OCI-LY7 (cell line): ENCODE measurements around the gene LRP1B. TPM values are rescaled to one million over a fixed set of nuclear protein-coding genes. Genes with fewer than 3 reads are reported as not detected.

Experiments used
- BruUV-seq: library from RNA; stranded (reverse); fragments of 400-500 nt; replicated peaks from 2 replicates; lab custom pipeline; 2021; lab: Mats Ljungman, UMichigan
- CTCF ChIA-PET: fragments of 300-600 bp; sonication (Branson Sonifier 250); formaldehyde crosslinking; loops from one replicate; lab custom pipeline; 2022; ENCODE audit warnings: antibody characterized with exemption; ENCODE audit not compliant: unreplicated experiment; lab: Charles Lee
- POLR2A ChIA-PET: fragments of 300-600 bp; sonication (Branson Sonifier 250); formaldehyde crosslinking; loops from one replicate; lab custom pipeline; 2022; ENCODE audit warnings: antibody characterized with exemption; lab: Charles Lee
- DNase-seq: peaks from one replicate; pipeline ENCODE4 v3.0.0-alpha.2; 2015; ENCODE audit warnings: low spot score
- H2AFZ ChIP-seq: fragments of 200-600 bp; sonication (generic), shearing (Covaris generic); 2 replicates; pipeline ENCODE4 v1.6.1; 2014; ENCODE audit warnings: mild to moderate bottlenecking, antibody characterized with exemption, low read length, moderate library complexity
- H3K27ac ChIP-seq: fragments of 200-600 bp; sonication (generic); 2 replicates; pipeline ENCODE4 v1.5.1; 2014; ENCODE audit warnings: mixed run types, low read depth, mild to moderate bottlenecking, moderate library complexity, low read length, inconsistent platforms; ENCODE audit not compliant: poor library complexity, severe bottlenecking
- H3K36me3 ChIP-seq: fragments of 200-600 bp; sonication (generic); 2 replicates; pipeline ENCODE4 v1.6.1; 2014; ENCODE audit warnings: mild to moderate bottlenecking, antibody characterized with exemption, low read length, moderate library complexity, mixed read lengths; ENCODE audit not compliant: insufficient read depth
- H3K4me1 ChIP-seq: fragments of 200-600 bp; sonication (generic); 2 replicates; pipeline ENCODE4 v1.5.1; 2014; ENCODE audit warnings: mild to moderate bottlenecking, low read length; ENCODE audit not compliant: insufficient read depth, poor library complexity, severe bottlenecking
- H3K4me2 ChIP-seq: fragments of 200-600 bp; sonication (generic); 2 replicates; pipeline ENCODE4 v1.6.1; 2014; ENCODE audit warnings: mild to moderate bottlenecking, low read length
- H3K4me3 ChIP-seq: fragments of 200-600 bp; sonication (generic); 2 replicates; pipeline ENCODE4 v1.5.1; 2014; ENCODE audit warnings: mild to moderate bottlenecking, low read depth, low read length; ENCODE audit not compliant: poor library complexity, severe bottlenecking
- H3K79me2 ChIP-seq: fragments of 200-600 bp; sonication (generic); 2 replicates; pipeline ENCODE4 v1.6.1; 2016; ENCODE audit warnings: low read depth, mild to moderate bottlenecking, low read length, moderate library complexity, mixed read lengths; ENCODE audit not compliant: insufficient read depth
- H3K9me2 ChIP-seq: fragments of 200-600 bp; sonication (generic); 2 replicates; pipeline ENCODE4 v1.6.1; 2016; ENCODE audit warnings: mild to moderate bottlenecking, low read length, mixed read lengths; ENCODE audit not compliant: insufficient read depth
- H3K9me3 ChIP-seq: fragments of 200-600 bp; sonication (generic); 2 replicates; pipeline ENCODE4 v1.6.1; 2014; ENCODE audit warnings: mild to moderate bottlenecking, mixed run types, low read length, mixed read lengths
- H4K20me1 ChIP-seq: fragments of 200-600 bp; sonication (generic); 2 replicates; pipeline ENCODE4 v1.6.1; 2014; ENCODE audit warnings: mild to moderate bottlenecking, antibody characterized with exemption, low read length, moderate library complexity, mixed read lengths; ENCODE audit not compliant: insufficient read depth
- CTCF ChIP-seq: fragments of 200-600 bp; sonication (generic); conservative IDR thresholded peaks from 2 replicates; pipeline ENCODE4 v1.5.1; 2014; ENCODE audit warnings: mild to moderate bottlenecking, antibody characterized with exemption, low read length, moderate library complexity, mixed read lengths
- EZH2phosphoT487 ChIP-seq: fragments of 200-600 bp; sonication (generic); IDR thresholded peaks from 2 replicates; pipeline ENCODE4 v1.6.1; 2018; ENCODE audit warnings: low read depth, borderline replicate concordance, mild to moderate bottlenecking, mixed run types, antibody characterized with exemption, low read length, moderate library complexity, mixed read lengths
- intact Hi-C: fragments of 100-400 bp; cut with micrococcal nuclease; formaldehyde crosslinking; loops from one replicate; pipeline ENCODE4 v1.10.0; 2022; ENCODE audit not compliant: unreplicated experiment
- total RNA-seq, 2 experiments: library from RNA; depleted of rRNA in 1 of 2; stranded (reverse); fragments of >200 nt in 1 of 2; shearing (Covaris generic) in 1 of 2; gene quantifications; 2 replicates each; pipeline ENCODE4 v1.2.3, GENCODE V29; 2014 to 2022

Gene LRP1B
- total RNA-seq, 2 experiments from 2014 or later: not detected

- Histone ChIP-seq H3K79me2 (no peaks in the 10 kb centered on the region), H4K20me1 (no peaks in the 10 kb centered on the region), H3K36me3 (no peaks in the 10 kb centered on the region), H2AFZ (no peak overlapping the region), H3K9me2 (no peaks in the 10 kb centered on the region), H3K27ac (no peak overlapping the region), H3K4me1 (no peaks in the 10 kb centered on the region), H3K4me3 (no peak overlapping the region), H3K9me3 (no peaks in the 10 kb centered on the region), H3K4me2 (no peak overlapping the region)
- no peak for DNase-seq
- BruUV-seq: no TSS peak
- POLR2A ChIA-PET: interaction anchor here (0.8 to 1.2 kb wide), 3 partner anchors 14 to 147 kb away, joined by 3 to 4 read pairs (median 3); no protein-coding TSS in a partner anchor
- TF ChIP-seq CTCF (no peak), EZH2phosphoT487 (no peak)
- intact Hi-C loops: no loop called here
- CTCF ChIA-PET: no interaction called here
These were observed 850.8 kb downstream of the LRP1B start for GRCh38 chr2:141280037-141280436.

GRCh38 chr2:141271346-141271745 lies 859.5 kb downstream of the LRP1B start:
- intact Hi-C loops: no loop called here
- POLR2A ChIA-PET: interaction anchor here (0.7 kb wide), 1 partner anchor 116 kb away, joined by 3 read pairs; no protein-coding TSS in a partner anchor
- H3K4me3 ChIP-seq: no peak overlapping the region
- no peak overlapping the region for H3K4me2 ChIP-seq
- H3K36me3 ChIP-seq: no peaks in the 10 kb centered on the region
- no peaks in the 10 kb centered on the region for H3K9me2 ChIP-seq
- CTCF ChIA-PET: no interaction called here
- H3K79me2 ChIP-seq: no peaks in the 10 kb centered on the region
- H3K27ac ChIP-seq: no peak overlapping the region
- DNase-seq: no peak
- no peaks in the 10 kb centered on the region for H4K20me1 ChIP-seq
- no peaks in the 10 kb centered on the region for H3K4me1 ChIP-seq
- no peak overlapping the region for H2AFZ ChIP-seq
- BruUV-seq: no TSS peak
- no peak for TF ChIP-seq EZH2phosphoT487
- TF ChIP-seq CTCF: no peak
- peaks cover 7% of the 10 kb centered on the region; the same call in 1 of the 2 replicates for H3K9me3 ChIP-seq

GRCh38 chr2:141264848-141265247 lies 866.0 kb downstream of the LRP1B start:
- no peaks in the 10 kb centered on the region for H4K20me1 ChIP-seq
- no peaks in the 10 kb centered on the region for H3K9me2 ChIP-seq
- no peaks in the 10 kb centered on the region for H3K9me3 ChIP-seq
- no peak for TF ChIP-seq EZH2phosphoT487
- TF ChIP-seq CTCF: no peak
- no peaks in the 10 kb centered on the region for H3K36me3 ChIP-seq
- no peaks in the 10 kb centered on the region for H3K79me2 ChIP-seq
- H3K4me1 ChIP-seq: no peaks in the 10 kb centered on the region
- H3K27ac ChIP-seq: no peak overlapping the region
- no peak for DNase-seq
- no TSS peak for BruUV-seq
- POLR2A ChIA-PET: no interaction called here
- intact Hi-C loops: no loop called here
- CTCF ChIA-PET: no interaction called here
- H3K4me3 ChIP-seq: no peak overlapping the region
- H2AFZ ChIP-seq: no peak overlapping the region
- H3K4me2 ChIP-seq: no peak overlapping the region
